Activated naive CD4-positive, alpha-beta T cell treated with Interleukin-2 at 50 U/mL for 16 hours (primary cell): ENCODE measurements around the gene SH3PXD2A.

ENCODE experiments used
- DNase-seq: peaks from one replicate; pipeline ENCODE4 v3.0.0-alpha.2; 2020

SH3PXD2A gene

DNA sequence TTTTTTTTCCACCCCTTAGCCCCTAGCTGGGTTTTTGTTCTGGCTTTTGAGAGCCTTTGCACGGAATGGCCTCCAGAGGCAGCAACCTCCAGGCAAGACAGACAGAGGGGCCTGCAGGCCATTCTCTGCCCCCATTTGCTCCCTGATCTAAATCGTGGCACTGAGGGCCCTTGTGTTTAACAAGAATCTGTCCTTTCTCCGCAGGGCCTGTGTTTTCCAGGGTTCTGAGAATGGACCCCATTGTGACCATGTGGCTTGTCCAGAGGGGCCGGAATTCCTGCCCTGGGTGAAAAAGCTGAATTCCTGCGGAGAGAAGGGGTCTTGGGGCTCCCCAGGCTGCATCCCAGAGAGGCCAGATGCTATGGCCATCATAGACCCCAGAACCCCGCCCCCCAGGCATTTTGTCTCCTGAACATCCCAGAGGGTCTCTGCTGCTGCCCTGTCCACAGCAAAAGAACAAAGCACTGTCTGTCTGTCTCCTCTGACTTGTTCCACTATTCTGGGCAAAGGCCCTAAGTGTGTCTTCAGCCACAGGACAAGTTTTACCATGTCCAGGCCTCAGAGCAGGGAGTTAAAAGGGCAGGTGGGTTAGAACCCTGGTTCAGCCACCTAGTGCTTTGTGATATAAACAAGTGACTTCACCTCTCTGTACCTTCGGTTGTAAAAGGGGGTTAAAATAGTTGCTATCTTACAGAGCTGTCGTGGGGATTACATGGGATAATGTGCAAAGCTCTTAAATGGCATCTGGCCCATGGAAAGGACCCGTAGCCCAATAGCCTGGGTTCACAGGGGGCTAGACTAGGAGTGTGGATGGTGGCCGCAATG is 155.6 kb downstream of the SH3PXD2A start:
- no peak for DNase-seq

DNA sequence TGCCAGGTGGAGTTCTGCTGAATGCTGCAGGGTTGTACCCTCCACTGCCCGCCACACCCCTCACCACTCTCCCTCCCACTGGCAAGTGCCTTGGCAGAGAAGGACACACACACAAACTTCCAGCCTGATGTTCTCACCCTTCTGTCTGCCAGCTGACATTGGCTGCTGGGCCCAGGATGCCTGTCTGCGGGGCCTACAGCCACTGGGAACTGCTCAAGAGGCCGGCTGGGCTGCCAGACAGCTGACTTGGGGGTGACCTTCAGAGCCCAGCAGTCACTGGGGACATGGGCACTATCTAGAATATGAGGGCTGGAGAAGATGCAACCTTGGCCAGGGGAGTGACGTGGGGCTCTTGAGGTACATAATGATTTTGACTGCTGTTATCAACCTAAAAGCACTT is 157.1 kb downstream of the SH3PXD2A start:
- DNase-seq, result no peak

- no peak for DNase-seq
Measured at GRCh38 chr10:103697787-103698186, 157.6 kb downstream of the SH3PXD2A start.

- peak; percentile 83 for DNase-seq
Measured at GRCh38 chr10:103696411-103697145, 158.8 kb downstream of the SH3PXD2A start.

DNA sequence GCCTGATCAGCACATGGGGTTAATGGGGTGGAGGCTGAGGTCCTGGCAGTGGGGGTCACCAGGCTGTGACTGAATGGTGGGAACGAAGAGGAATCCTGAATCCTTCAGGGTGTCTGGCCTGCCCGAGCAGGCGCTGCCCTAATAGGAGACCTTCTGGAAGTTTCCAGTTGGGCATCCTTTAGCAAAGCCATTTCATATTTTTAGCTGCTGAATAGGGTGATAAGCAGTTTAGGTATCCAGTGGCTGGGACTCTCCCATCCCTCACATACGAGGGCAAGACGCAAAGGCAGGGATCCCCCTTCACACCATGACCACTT is 159.3 kb downstream of the SH3PXD2A start:
- DNase-seq, result no peak

- DNase-seq, result no peak
Measured at GRCh38 chr10:103695584-103696005, 159.8 kb downstream of the SH3PXD2A start.

- DNase-seq, result no peak
Measured at GRCh38 chr10:103693812-103694205, 161.6 kb downstream of the SH3PXD2A start.

- peak; percentile 40 for DNase-seq
Measured at GRCh38 chr10:103692952-103693811, 162.2 kb downstream of the SH3PXD2A start.

GRCh38 chr10:103692436-103692951 is 162.9 kb downstream of the SH3PXD2A start:
- DNase-seq, result peak; percentile 54

GRCh38 chr10:103691723-103692435 is 163.5 kb downstream of the SH3PXD2A start:
- DNase-seq, result peak; percentile 16

GRCh38 chr10:103691267-103691666 is 164.1 kb downstream of the SH3PXD2A start:
- no peak for DNase-seq

DNA sequence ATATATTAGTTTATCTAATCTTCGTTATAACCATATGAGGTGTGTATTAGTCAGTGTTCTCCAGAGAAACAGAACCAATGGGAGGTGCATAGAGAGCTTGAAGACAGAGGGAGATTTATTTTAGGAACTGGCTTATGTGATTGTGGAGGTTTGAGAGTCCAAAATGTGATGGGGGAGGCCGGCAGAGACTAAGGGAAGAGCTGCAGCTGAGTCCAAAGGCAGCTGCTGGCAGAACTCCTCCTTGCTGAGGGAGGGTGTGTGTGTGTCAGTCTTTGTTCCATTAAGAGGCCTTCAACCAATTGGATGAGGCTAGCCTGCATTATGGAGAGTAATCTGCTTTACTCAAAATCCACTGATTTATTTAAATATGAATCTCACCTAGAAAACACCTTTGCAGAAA is 165.1 kb downstream of the SH3PXD2A start:
- no peak for DNase-seq

- DNase-seq, result no peak
Measured at GRCh38 chr10:103688491-103688890, 166.9 kb downstream of the SH3PXD2A start.

- DNase-seq, result no peak
Measured at GRCh38 chr10:103687718-103688117, 167.7 kb downstream of the SH3PXD2A start.

DNA sequence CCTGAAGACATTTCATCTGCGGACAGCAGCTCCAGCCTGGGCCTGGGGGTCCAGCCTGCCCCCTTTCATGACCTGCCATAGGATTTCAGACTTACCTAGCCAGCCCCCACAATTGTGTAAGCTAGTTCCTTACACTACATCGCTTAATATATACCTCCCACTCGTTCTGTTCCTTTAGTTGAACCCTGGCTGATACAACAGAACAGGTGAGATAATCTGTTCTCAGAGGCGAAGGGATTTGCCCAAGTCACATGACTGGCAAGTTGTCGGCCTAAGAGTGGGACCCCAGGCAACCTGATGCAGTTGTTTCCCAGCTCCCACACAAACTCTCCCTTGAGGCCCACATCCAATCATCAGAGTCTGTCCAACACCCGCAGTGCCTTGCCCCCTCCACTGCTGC is 168.2 kb downstream of the SH3PXD2A start:
- no peak for DNase-seq

DNA sequence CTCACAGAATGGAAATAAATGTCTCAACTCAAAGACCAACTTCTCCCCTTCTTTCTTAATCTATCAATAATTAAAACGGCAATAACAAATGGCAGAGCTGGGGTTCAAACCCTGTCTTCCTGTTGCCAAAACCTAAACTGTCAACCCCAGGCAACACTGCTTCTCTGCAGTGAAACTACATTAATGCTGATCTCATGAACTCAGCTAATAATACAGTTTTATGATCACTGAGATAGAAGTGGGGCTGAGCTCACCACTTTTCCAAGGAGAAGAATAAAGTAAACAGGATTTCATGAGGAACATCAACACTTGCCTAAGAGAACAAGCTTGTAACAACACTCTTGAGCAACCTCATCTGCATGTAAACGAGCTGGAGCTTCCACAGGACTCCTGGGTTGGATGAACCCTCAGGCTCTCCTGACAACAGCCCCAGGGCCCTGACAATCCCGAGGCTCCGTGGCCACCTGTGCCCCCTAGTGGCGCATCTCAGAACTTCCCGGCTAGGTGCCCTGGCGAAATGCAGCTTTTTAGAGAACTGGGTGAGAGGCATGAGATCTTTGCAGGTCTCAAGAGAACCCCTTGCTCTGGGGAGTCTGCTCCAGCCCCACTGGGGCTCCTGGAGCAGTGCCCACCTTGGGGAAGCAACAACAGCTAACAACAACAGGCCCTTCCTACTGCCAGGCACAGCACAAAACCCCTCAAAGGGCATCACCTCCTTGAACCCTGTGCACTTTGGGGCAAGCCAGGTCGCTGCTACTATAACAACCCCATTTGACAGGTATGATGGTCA is 169.3 kb downstream of the SH3PXD2A start:
- DNase-seq, result peak; percentile 80

DNA sequence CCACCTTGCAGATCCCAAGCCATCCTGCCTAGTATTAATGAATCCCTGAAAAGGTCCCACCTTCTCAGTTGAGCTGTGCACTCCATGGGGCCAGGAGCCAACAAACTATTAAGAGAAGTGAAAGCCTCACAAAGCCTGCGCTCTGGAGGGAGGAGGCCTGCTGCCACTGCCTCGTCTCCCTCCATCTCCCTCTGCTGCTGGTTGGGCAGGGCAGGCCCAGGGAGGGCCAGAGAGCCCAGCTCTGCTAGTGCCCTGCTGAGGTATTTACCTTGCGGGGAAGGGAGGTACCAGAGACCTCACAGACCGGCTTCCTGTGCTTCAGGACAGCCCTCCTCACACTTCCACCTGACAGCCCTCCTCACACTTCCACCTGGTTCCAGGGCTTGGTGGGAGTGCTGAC is 171.5 kb downstream of the SH3PXD2A start:
- DNase-seq, result no peak

DNA sequence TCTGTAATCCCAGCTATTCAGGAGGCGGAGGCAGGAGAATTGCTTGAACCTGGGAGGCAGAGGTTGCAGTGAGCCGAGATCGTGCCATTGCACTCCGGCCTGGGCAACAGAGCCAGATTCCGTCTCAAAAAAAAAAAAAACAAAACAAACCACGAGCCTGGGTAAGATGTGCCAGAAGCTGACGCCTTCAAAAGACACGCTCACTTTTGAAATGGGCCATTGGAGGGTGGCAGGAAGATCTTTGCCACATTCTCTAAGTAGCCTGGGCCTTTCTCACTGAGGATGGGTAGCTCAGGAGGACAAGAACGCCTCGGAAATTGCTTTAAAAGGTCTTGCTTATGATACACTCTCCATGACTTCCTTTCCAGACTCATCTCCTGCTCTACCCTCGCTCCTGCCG is 172.7 kb downstream of the SH3PXD2A start:
- no peak for DNase-seq

DNA sequence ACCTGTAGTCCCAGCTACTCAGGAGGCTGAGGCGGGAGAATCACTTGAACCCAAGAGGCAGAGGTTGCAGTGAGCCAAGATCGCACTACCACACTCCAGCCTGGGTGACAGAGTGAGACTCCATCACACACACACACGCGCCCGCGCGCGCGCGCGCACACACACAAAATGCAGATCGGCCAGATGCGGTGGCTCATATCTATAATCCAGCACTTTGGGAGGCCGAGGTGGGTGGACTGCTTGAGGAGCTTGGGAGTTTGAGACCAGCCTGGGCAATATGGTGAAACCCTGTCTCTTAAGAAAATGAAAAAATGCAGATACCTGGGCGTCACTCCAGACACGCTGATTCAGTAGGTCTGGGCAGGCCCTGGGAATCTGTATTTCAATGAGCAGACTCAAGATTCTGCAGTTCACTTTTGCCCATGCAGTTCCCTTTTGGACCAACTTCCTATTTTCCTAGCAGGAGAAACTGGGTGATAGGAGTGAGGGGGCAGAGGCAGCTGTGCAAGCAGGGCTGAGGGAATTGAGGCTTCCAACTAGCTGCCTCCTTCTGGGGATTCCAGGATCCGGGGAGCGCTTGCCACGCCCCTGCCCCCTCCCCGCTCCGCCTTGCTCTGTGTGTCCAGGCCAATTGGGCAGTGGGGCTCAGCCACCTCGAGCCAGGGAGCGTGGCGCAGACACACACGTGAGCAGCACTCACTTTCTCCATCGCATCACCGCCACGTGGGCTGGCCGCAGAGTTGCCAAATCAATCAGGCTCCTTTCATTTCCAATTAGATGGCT is 173.6 kb downstream of the SH3PXD2A start:
- no peak for DNase-seq

DNA sequence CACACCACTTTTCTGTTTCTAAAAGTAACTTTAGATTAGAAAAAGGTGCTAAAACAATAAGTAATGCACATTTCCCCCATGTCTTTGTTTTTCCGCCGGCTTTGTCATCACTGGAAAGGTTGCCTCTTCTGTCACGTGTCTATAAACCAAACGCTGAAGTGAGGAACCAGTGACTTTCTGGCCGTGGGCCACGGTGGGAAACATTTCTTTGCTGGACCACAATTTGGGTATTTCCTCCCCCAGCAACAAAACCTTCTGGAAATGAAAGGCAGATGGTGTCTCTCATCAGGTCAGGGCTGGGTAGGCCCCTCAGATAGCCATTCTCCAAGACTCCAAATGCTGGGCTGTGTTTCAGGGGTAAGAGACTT is 174.5 kb downstream of the SH3PXD2A start:
- no peak for DNase-seq
